H1 (cell line): ENCODE measurements around the gene PRIMPOL.

ENCODE experiments used
- CBX8 ChIP-seq: fragments of 300-800, 300-1000 bp; sonication (generic); IDR thresholded peaks from 2 replicates; pipeline ENCODE4 v1.7.1; 2016; ENCODE audit warnings: low read depth, low read length, borderline replicate concordance
- TF ChIP-seq, protein P1 (sequence below): IDR thresholded peaks from 2 replicates; pipeline ENCODE4 v1.6.1; 2011; ENCODE audit warnings: low read length, improper control_type of control experiment
- TF ChIP-seq, protein P2 (sequence below): IDR thresholded peaks from 2 replicates; pipeline ENCODE4 v1.6.1; 2012; ENCODE audit warnings: low read length, inconsistent platforms

DNA sequence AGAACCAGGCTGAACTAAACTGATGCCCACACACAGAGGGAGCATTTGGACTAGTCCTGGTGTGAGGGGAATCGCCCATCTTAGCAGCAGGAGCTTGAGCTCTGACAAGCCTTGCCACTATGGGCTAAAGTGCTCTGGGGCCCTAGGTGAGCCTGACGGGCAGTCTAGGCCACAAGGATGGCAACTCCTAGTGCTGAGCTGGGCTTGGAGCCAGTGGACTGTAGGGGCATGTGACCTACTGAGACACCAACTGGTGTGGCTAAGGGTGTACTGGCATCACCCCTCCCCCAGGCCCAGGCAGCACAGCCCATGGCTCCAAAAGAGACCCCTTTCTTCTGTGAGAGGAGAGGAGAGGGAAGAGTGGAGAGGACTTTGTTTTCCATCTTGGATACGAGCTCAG, 69.9 kb downstream of the PRIMPOL start:
- TF ChIP-seq, protein P1, sequence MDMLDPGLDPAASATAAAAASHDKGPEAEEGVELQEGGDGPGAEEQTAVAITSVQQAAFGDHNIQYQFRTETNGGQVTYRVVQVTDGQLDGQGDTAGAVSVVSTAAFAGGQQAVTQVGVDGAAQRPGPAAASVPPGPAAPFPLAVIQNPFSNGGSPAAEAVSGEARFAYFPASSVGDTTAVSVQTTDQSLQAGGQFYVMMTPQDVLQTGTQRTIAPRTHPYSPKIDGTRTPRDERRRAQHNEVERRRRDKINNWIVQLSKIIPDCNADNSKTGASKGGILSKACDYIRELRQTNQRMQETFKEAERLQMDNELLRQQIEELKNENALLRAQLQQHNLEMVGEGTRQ: no peak
- TF ChIP-seq CBX8: no peak
- TF ChIP-seq, protein P2, sequence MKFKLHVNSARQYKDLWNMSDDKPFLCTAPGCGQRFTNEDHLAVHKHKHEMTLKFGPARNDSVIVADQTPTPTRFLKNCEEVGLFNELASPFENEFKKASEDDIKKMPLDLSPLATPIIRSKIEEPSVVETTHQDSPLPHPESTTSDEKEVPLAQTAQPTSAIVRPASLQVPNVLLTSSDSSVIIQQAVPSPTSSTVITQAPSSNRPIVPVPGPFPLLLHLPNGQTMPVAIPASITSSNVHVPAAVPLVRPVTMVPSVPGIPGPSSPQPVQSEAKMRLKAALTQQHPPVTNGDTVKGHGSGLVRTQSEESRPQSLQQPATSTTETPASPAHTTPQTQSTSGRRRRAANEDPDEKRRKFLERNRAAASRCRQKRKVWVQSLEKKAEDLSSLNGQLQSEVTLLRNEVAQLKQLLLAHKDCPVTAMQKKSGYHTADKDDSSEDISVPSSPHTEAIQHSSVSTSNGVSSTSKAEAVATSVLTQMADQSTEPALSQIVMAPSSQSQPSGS: no peak
